Stimulated activated CD8-positive, alpha-beta memory T cell treated with anti-CD3 and anti-CD28 coated beads, Interleukin-4, amount 100 ng/mL, for 1 hour (primary cell): ENCODE results near the gene HLA-DRB1.
"Not testable (repeated sequence)": the region's sequence is repeated elsewhere in the genome, so short reads cannot be mapped to it uniquely, and the experiment has no call there.

Experiments
- DNase-seq, 2 donors: peaks; one replicate each; pipeline ENCODE4 v3.0.0-alpha.2; 2020; ENCODE audit warnings: low read depth in 2 of 2, low spot score in 1 of 2

The HLA-DRB1 gene

GRCh38 chr6:32565511-32565910 lies 24.1 kb downstream of the HLA-DRB1 start:
- DNase-seq: no peak

- no peak for DNase-seq
Measured at GRCh38 chr6:32562940-32563339, 26.7 kb downstream of the HLA-DRB1 start.

- DNase-seq: no peak
Measured at GRCh38 chr6:32559747-32560146, 29.9 kb downstream of the HLA-DRB1 start.

- no peak for DNase-seq
Measured at GRCh38 chr6:32558426-32559057, 31.1 kb downstream of the HLA-DRB1 start.

GRCh38 chr6:32554116-32554965 lies 35.3 kb downstream of the HLA-DRB1 start:
- no peak for DNase-seq

- no peak for DNase-seq
Measured at GRCh38 chr6:32553037-32553742, 36.5 kb downstream of the HLA-DRB1 start.

GRCh38 chr6:32551410-32551809 lies 38.2 kb downstream of the HLA-DRB1 start:
- no peak for DNase-seq

GRCh38 chr6:32539839-32540238 lies 49.8 kb downstream of the HLA-DRB1 start:
- no peak for DNase-seq

GRCh38 chr6:32530431-32530793 lies 59.2 kb downstream of the HLA-DRB1 start:
- DNase-seq: not testable (repeated sequence)

GRCh38 chr6:32529697-32530430 lies 59.8 kb downstream of the HLA-DRB1 start, which contains the start of gene HLA-DRB5:
Gene HLA-DRB5, minus strand, starts transcription at chr6:32530287. Its CDS starts 63 bp downstream, at chr6:32530224.
- no peak for DNase-seq
